Measurements from ENCODE around the gene LUC7L3.
"Not testable (repeated sequence)": the region's sequence is repeated elsewhere in the genome, so short reads cannot be mapped to it uniquely, and the experiment has no call there.

LUC7L3 gene

GRCh38 chr17:50719144-50719923 is at the start of gene LUC7L3:
Gene LUC7L3 (plus strand): TSS chr17:50719603. CDS start chr17:50719733, 130 bp downstream.
- DNase-seq (ENCODE audit: low read depth): peak; percentile 89

- no peak for DNase-seq (ENCODE audit: low read depth)
These were observed 47.3 kb upstream of the LUC7L3 start for GRCh38 chr17:50672071-50672470.

GRCh38 chr17:50672831-50673551 is 46.4 kb upstream of the LUC7L3 start:
- no peak for DNase-seq (ENCODE audit: low read depth)

- no peak for DNase-seq (ENCODE audit: low read depth)
These were observed 44.2 kb upstream of the LUC7L3 start for GRCh38 chr17:50675190-50675589.

- no peak for DNase-seq (ENCODE audit: low read depth)
These were observed 43.8 kb upstream of the LUC7L3 start for GRCh38 chr17:50675627-50676026.

GRCh38 chr17:50676065-50676975 is 43.1 kb upstream of the LUC7L3 start:
- DNase-seq (ENCODE audit: low read depth): no peak

GRCh38 chr17:50677851-50678375 is 41.5 kb upstream of the LUC7L3 start:
- no peak for DNase-seq (ENCODE audit: low read depth)

GRCh38 chr17:50679008-50679544 is 40.3 kb upstream of the LUC7L3 start:
- no peak for DNase-seq (ENCODE audit: low read depth)

GRCh38 chr17:50680126-50680525 is 39.3 kb upstream of the LUC7L3 start:
- no peak for DNase-seq (ENCODE audit: low read depth)

- not testable (repeated sequence) for DNase-seq (ENCODE audit: low read depth)
These were observed 38.7 kb upstream of the LUC7L3 start for GRCh38 chr17:50680543-50681262.

GRCh38 chr17:50681263-50682200 is 37.9 kb upstream of the LUC7L3 start:
- no peak for DNase-seq (ENCODE audit: low read depth)

GRCh38 chr17:50682441-50682840 is 37.0 kb upstream of the LUC7L3 start:
- no peak for DNase-seq (ENCODE audit: low read depth)

- no peak for DNase-seq (ENCODE audit: low read depth)
These were observed 36.5 kb upstream of the LUC7L3 start for GRCh38 chr17:50682938-50683337.

- DNase-seq (ENCODE audit: low read depth): no peak
These were observed 35.7 kb upstream of the LUC7L3 start for GRCh38 chr17:50683434-50684287.

- no peak for DNase-seq (ENCODE audit: low read depth)
These were observed 35.2 kb upstream of the LUC7L3 start for GRCh38 chr17:50684288-50684611.

GRCh38 chr17:50684612-50685333 is 34.6 kb upstream of the LUC7L3 start:
- no peak for DNase-seq (ENCODE audit: low read depth)

- no peak for DNase-seq (ENCODE audit: low read depth)
These were observed 34.1 kb upstream of the LUC7L3 start for GRCh38 chr17:50685334-50685665.

- DNase-seq (ENCODE audit: low read depth): no peak
These were observed 33.5 kb upstream of the LUC7L3 start for GRCh38 chr17:50685691-50686493.

All from stimulated activated CD4-positive, alpha-beta T cell treated with anti-CD3 and anti-CD28 coated beads, Interleukin-2, amount 100 ng/mL, for 4 hours (primary cell).